Astrocyte of the spinal cord (primary cell): ENCODE results near the gene CCNG2.

ENCODE experiments used
- DNase-seq: peaks from one replicate; pipeline ENCODE4 v3.0.0; 2011; ENCODE audit warnings: low read depth, low spot score
- H3K4me3 ChIP-seq: 2 replicates; pipeline ENCODE4 v1.5.1; 2011; ENCODE audit warnings: low read depth, mild to moderate bottlenecking, low read length, moderate library complexity
- CTCF ChIP-seq: IDR thresholded peaks from 2 replicates; pipeline ENCODE4 v1.5.1; 2012; ENCODE audit warnings: low read depth, mild to moderate bottlenecking, low read length, inconsistent platforms
- in situ Hi-C: cut with HindIII; loops from 2 replicates; pipeline ENCODE4 v1.10.0; 2017; ENCODE audit warnings: low sequenced_read_pairs

Gene CCNG2

GRCh38 chr4:77181720-77182119 lies 24.7 kb downstream of the CCNG2 start:
- in situ Hi-C loops, result no loop called here
- H3K4me3 ChIP-seq, result no peak overlapping the region
- TF ChIP-seq CTCF, result no peak
- DNase-seq, result no peak

DNA sequence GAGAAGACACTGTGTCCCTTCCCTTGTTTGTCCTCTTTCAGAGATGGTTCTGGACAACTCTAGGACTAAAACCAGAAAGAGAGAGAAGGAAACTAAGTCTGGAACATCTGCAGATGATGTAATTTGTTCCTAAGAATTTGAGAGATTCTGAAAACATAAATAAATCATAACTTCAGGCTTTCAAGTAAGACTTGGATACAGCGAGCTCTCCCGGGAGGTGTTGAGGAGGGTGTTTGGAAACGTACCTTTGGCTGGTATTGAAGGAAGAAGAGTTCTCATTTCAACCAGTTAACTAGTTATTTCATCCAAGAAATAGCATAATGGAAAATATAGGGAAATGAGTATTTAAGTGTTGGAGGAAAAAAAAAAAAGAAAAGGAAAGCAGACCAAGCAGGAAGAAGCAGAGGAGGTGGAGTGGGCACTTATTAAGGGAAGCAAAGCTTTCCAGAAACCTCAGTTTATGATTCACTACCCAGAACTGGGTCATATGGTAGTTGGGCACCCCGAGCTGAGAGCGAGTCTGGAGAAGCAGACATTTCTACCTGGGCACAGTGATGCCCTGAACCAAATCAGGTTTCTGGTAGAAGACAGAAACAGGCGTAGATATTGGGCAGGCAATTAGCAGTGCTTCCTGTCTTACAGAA lies 26.9 kb downstream of the CCNG2 start:
- TF ChIP-seq CTCF, result no peak
- DNase-seq, result no peak
- in situ Hi-C loops, result no loop called here
- H3K4me3 ChIP-seq, result no peak overlapping the region

DNA sequence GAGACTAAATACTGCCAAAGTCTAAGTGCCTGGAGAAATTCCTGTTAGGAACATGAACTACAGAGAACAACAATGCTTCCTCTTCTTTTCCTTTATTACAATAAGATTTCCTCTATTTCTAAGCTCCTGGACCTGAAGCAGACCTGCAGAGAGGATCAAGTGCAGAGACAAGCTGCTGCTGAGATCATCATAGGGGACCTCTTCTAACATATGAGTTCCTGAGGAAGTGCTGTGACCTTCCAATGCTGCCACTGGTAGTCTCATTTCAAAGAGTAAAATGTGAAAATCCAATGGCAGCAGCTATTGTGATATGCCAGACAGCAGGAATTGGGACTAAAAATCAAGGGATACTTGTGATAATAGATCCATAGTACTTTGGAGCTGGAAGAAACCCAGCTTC lies 28.0 kb downstream of the CCNG2 start:
- H3K4me3 ChIP-seq, result no peak overlapping the region
- in situ Hi-C loops, result no loop called here
- DNase-seq, result no peak
- TF ChIP-seq CTCF, result no peak

DNA sequence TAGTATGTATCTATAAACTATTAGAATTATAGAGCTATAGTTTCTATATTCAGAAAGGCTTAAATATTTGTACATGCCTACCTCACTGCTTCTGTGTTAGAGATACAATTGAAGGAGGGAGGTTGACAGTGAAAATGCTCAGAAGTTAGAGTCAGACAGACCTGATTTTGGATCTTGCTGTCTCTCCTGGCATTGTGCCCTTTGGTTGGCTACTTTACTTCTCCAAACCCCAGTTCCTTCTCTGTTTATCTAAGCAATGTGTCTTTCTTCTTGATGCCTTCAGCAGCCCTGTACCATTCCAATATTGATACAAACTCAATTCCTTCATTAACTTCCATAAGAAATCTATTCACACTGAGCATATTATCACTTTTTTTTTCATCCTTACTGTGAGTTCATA lies 28.7 kb downstream of the CCNG2 start:
- no peak for DNase-seq
- no peak for TF ChIP-seq CTCF
- H3K4me3 ChIP-seq, result no peak overlapping the region
- in situ Hi-C loops, result no loop called here

- no peak overlapping the region for H3K4me3 ChIP-seq
- TF ChIP-seq CTCF, result no peak
- in situ Hi-C loops, result no loop called here
- DNase-seq, result no peak
Measured at GRCh38 chr4:77187322-77187721, 30.3 kb downstream of the CCNG2 start.

DNA sequence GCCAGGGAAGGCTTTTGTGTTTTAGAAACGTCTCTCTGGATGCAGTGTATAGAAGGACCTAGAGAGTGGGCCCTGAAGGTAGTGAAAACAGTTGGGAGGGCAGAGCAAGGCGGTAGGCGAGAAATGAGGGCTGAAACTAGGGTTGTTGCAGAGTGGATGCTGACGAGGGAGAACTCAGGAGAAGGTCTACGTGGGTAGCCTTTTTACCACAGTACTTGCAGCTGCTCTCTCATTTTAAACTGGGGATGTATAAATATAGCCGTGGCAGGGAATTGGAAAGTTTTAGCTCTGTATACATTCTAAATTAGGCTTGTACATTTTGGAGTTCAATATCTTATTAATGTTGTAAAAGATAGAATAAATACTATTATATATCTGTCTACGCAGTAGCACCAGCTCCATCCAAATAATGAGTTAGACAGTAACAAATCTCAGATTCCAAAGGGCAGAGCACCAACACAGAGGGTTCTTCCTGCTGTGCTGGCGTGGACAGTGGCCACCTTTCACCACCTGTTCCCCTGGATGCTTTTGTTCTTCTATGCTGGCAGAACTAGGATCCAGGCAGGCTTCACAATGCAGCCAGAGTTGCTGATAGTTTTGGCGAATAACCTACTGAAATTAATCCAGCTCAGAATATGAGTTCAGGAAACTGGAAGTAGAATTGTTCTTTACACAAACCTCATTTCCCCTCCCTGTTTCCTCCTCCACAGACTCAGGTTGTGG lies 31.7 kb downstream of the CCNG2 start:
- H3K4me3 ChIP-seq, result no peak overlapping the region
- TF ChIP-seq CTCF, result no peak
- no peak for DNase-seq
- in situ Hi-C loops, result no loop called here
